HEK293 (cell line): ENCODE measurements around the gene RAB7B.

Experiments used
- CTCF ChIA-PET: fragments of 350-600 bp; formaldehyde crosslinking; extraction: SDS; loops from one replicate; lab custom pipeline; 2021; ENCODE audit warnings: antibody characterized with exemption; lab: Yijun Ruan, JAX
- POLR2A ChIA-PET: fragments of 300-600 bp; formaldehyde crosslinking; extraction: SDS; loops from one replicate; lab custom pipeline; 2020; ENCODE audit warnings: antibody characterized with exemption, inconsistent platforms; lab: Yijun Ruan, JAX
- H3K27ac ChIP-seq: fragments of 200-500 bp; sonication (Bioruptor generic); 2 replicates; pipeline ENCODE4 v1.5.1; 2014; ENCODE audit warnings: low read depth, low read length, control low read depth, inconsistent platforms; ENCODE audit errors: extremely low read depth
- H3K36me3 ChIP-seq, 2 experiments: fragments of 200-500 bp in 1 of 2; sonication (Bioruptor generic) in 1 of 2; 1 replicate in 1 of 2; 2 replicates in 1 of 2; pipeline ENCODE4 v1.5.1; 2014 to 2017; ENCODE audit warnings: inconsistent platforms in 2 of 2, low read length in 2 of 2; ENCODE audit not compliant: control insufficient read depth in 2 of 2, insufficient read depth in 1 of 2
- H3K4me1 ChIP-seq: fragments of 200-500 bp; sonication (Bioruptor generic); 2 replicates; pipeline ENCODE4 v1.5.1; 2014; ENCODE audit warnings: mild to moderate bottlenecking, low read length, inconsistent platforms; ENCODE audit not compliant: control insufficient read depth, insufficient read depth
- H3K4me3 ChIP-seq: 2 replicates; pipeline ENCODE4 v1.5.1; 2011; ENCODE audit warnings: low read depth, mild to moderate bottlenecking, control low read depth, low read length, moderate library complexity
- H3K9me3 ChIP-seq: fragments of 200-500 bp; sonication (Bioruptor generic); 2 replicates; pipeline ENCODE4 v1.5.1; 2014; ENCODE audit warnings: low read depth, low read length, inconsistent platforms; ENCODE audit not compliant: control insufficient read depth, insufficient read depth
- EGR2 ChIP-seq: fragments of 450-650 bp; formaldehyde crosslinking; IDR thresholded peaks from 2 replicates; pipeline ENCODE4 v1.5.1; 2016; ENCODE audit warnings: low read depth, missing biosample characterization, missing genetic modification characterization
- HOXA7 ChIP-seq: sonication (generic); formaldehyde crosslinking; IDR thresholded peaks from 2 replicates; pipeline ENCODE4 v1.8.1; 2022; ENCODE audit warnings: missing genetic modification reagents, borderline replicate concordance
- MYNN ChIP-seq: fragments of 450-650 bp; formaldehyde crosslinking; IDR thresholded peaks from 2 replicates; pipeline ENCODE4 v1.5.1; 2016; ENCODE audit warnings: missing biosample characterization, missing genetic modification characterization, borderline replicate concordance
- REPIN1 ChIP-seq: fragments of 450-650 bp; formaldehyde crosslinking; IDR thresholded peaks from 2 replicates; pipeline ENCODE4 v1.5.1; 2017; ENCODE audit warnings: missing biosample characterization, missing genetic modification characterization, low read depth
- SCRT2 ChIP-seq: fragments of 450-650 bp; formaldehyde crosslinking; IDR thresholded peaks from 2 replicates; pipeline ENCODE4 v1.5.1; 2016; ENCODE audit warnings: missing biosample characterization, missing genetic modification characterization
- TCF7L2 ChIP-seq: IDR thresholded peaks from 2 replicates; pipeline ENCODE4 v1.6.1; 2011; ENCODE audit warnings: low read depth, mild to moderate bottlenecking, inconsistent platforms, low read length, moderate library complexity, borderline replicate concordance
- ZBTB21 ChIP-seq: fragments of 450-650 bp; formaldehyde crosslinking; IDR thresholded peaks from 2 replicates; pipeline ENCODE4 v1.5.1; 2017; ENCODE audit warnings: missing biosample characterization, missing genetic modification characterization
- ZEB2 ChIP-seq: fragments of 450-650 bp; formaldehyde crosslinking; IDR thresholded peaks from 2 replicates; pipeline ENCODE4 v1.5.1; 2016; ENCODE audit warnings: missing biosample characterization, missing genetic modification characterization
- ZFHX2 ChIP-seq: fragments of 450-650 bp; formaldehyde crosslinking; conservative IDR thresholded peaks from 2 replicates; pipeline ENCODE4 v1.5.1; 2016; ENCODE audit warnings: missing biosample characterization, missing genetic modification characterization
- ZNF132 ChIP-seq: fragments of 450-650 bp; formaldehyde crosslinking; IDR thresholded peaks from 2 replicates; pipeline ENCODE4 v1.5.1; 2017; ENCODE audit warnings: missing biosample characterization, missing genetic modification characterization, borderline replicate concordance
- ZNF133 ChIP-seq: fragments of 450-650 bp; formaldehyde crosslinking; IDR thresholded peaks from 2 replicates; pipeline ENCODE4 v1.5.1; 2016; ENCODE audit warnings: missing biosample characterization, missing genetic modification characterization
- ZNF138 ChIP-seq: fragments of 450-650 bp; formaldehyde crosslinking; IDR thresholded peaks from 2 replicates; pipeline ENCODE4 v1.5.1; 2016; ENCODE audit warnings: missing biosample characterization, missing genetic modification characterization, borderline replicate concordance
- ZNF16 ChIP-seq: fragments of 450-650 bp; formaldehyde crosslinking; IDR thresholded peaks from 2 replicates; pipeline ENCODE4 v1.5.1; 2016; ENCODE audit warnings: low read depth, missing biosample characterization, missing genetic modification characterization
- ZNF19 ChIP-seq: fragments of 450-650 bp; formaldehyde crosslinking; IDR thresholded peaks from 2 replicates; pipeline ENCODE4; 2016; ENCODE audit warnings: missing biosample characterization, missing genetic modification characterization, low read depth
- ZNF239 ChIP-seq: fragments of 450-650 bp; formaldehyde crosslinking; IDR thresholded peaks from 2 replicates; pipeline ENCODE4 v1.5.1; 2016; ENCODE audit warnings: missing biosample characterization, missing genetic modification characterization
- ZNF311 ChIP-seq: fragments of 450-650 bp; formaldehyde crosslinking; IDR thresholded peaks from 2 replicates; pipeline ENCODE4 v1.5.1; 2017; ENCODE audit warnings: missing biosample characterization, missing genetic modification characterization, borderline replicate concordance
- ZNF423 ChIP-seq: fragments of 450-650 bp; formaldehyde crosslinking; IDR thresholded peaks from 2 replicates; pipeline ENCODE4 v1.5.1; 2016; ENCODE audit warnings: missing biosample characterization, missing genetic modification characterization
- ZNF488 ChIP-seq: fragments of 450-650 bp; formaldehyde crosslinking; IDR thresholded peaks from 2 replicates; pipeline ENCODE4 v1.5.1; 2016; ENCODE audit warnings: missing biosample characterization, missing genetic modification characterization
- ZNF544 ChIP-seq: fragments of 450-650 bp; formaldehyde crosslinking; IDR thresholded peaks from 2 replicates; pipeline ENCODE4 v1.5.0; 2017; ENCODE audit warnings: missing biosample characterization, missing genetic modification characterization
- ZNF571 ChIP-seq: fragments of 450-650 bp; formaldehyde crosslinking; IDR thresholded peaks from 2 replicates; pipeline ENCODE4 v1.5.0; 2017; ENCODE audit warnings: missing biosample characterization, missing genetic modification characterization
- ZNF621 ChIP-seq: fragments of 450-650 bp; formaldehyde crosslinking; IDR thresholded peaks from 2 replicates; pipeline ENCODE4 v1.5.1; 2017; ENCODE audit warnings: missing biosample characterization, missing genetic modification characterization
- ZNF664 ChIP-seq: fragments of 450-650 bp; formaldehyde crosslinking; IDR thresholded peaks from 2 replicates; pipeline ENCODE4 v1.5.1; 2016; ENCODE audit warnings: missing biosample characterization, missing genetic modification characterization
- ZNF670 ChIP-seq: fragments of 450-650 bp; formaldehyde crosslinking; IDR thresholded peaks from 2 replicates; pipeline ENCODE4 v1.5.1; 2016; ENCODE audit warnings: missing biosample characterization, missing genetic modification characterization, low read depth
- ZNF692 ChIP-seq: fragments of 450-650 bp; formaldehyde crosslinking; IDR thresholded peaks from 2 replicates; pipeline ENCODE4 v1.5.1; 2016; ENCODE audit warnings: missing biosample characterization, missing genetic modification characterization
- ZNF776 ChIP-seq: fragments of 450-650 bp; formaldehyde crosslinking; IDR thresholded peaks from 2 replicates; pipeline ENCODE4 v1.5.0; 2017; ENCODE audit warnings: missing biosample characterization, missing genetic modification characterization, borderline replicate concordance
- ZNF837 ChIP-seq: fragments of 450-650 bp; formaldehyde crosslinking; IDR thresholded peaks from 2 replicates; pipeline ENCODE4 v1.5.1; 2016; ENCODE audit warnings: missing biosample characterization, missing genetic modification characterization
- ZNF843 ChIP-seq: fragments of 450-650 bp; formaldehyde crosslinking; IDR thresholded peaks from 2 replicates; pipeline ENCODE4 v1.5.1; 2016; ENCODE audit warnings: missing biosample characterization, missing genetic modification characterization
- ZXDB ChIP-seq: fragments of 450-650 bp; formaldehyde crosslinking; IDR thresholded peaks from 2 replicates; pipeline ENCODE4 v1.5.1; 2016; ENCODE audit warnings: missing biosample characterization, missing genetic modification characterization
- TF ChIP-seq, protein P1 (sequence below): fragments of 450-650 bp; formaldehyde crosslinking; IDR thresholded peaks from 2 replicates; pipeline ENCODE4 v1.5.1; 2016; ENCODE audit warnings: missing biosample characterization, missing genetic modification characterization
- TF ChIP-seq, protein P2 (sequence below): fragments of 450-650 bp; formaldehyde crosslinking; IDR thresholded peaks from 2 replicates; pipeline ENCODE4 v1.5.1; 2016; ENCODE audit warnings: missing biosample characterization, missing genetic modification characterization

Gene RAB7B

GRCh38 chr1:205943245-205943644 is 60.0 kb downstream of the RAB7B start, which contains the start of gene SLC26A9:
SLC26A9 (minus strand) TSS chr1:205943456; CDS start chr1:205935820, 7,636 bp downstream.
- peaks cover 8% of the 10 kb centered on the region for H3K4me1 ChIP-seq
- no peak within 1 kb of the TSS for H3K27ac ChIP-seq
- no peaks in the 10 kb centered on the region for H3K9me3 ChIP-seq
- H3K4me3 ChIP-seq = no peak within 1 kb of the TSS
- POLR2A ChIA-PET = interaction anchor here (1.1 kb wide), 1 partner anchor 20 kb away, joined by 3 read pairs; no protein-coding TSS in a partner anchor
- CTCF ChIA-PET = interaction anchor here (1.9 to 4.6 kb wide), 2 partner anchors 25 to 34 kb away, joined by 4 to 17 read pairs; no protein-coding TSS in a partner anchor
- no peaks in the 10 kb centered on the region for H3K36me3 ChIP-seq
- TF ChIP-seq ZNF133 = no peak
- TF ChIP-seq ZNF544 (tag by site-specific recombination) = no peak
- no peak for TF ChIP-seq REPIN1
- TF ChIP-seq ZNF692 (tag by site-specific recombination) = no peak
- no peak for TF ChIP-seq ZNF664 (tag by site-specific recombination)
- TF ChIP-seq ZXDB (tag by site-specific recombination) = no peak
- no peak for TF ChIP-seq ZNF423 (tag by site-specific recombination)
- TF ChIP-seq, protein P1, sequence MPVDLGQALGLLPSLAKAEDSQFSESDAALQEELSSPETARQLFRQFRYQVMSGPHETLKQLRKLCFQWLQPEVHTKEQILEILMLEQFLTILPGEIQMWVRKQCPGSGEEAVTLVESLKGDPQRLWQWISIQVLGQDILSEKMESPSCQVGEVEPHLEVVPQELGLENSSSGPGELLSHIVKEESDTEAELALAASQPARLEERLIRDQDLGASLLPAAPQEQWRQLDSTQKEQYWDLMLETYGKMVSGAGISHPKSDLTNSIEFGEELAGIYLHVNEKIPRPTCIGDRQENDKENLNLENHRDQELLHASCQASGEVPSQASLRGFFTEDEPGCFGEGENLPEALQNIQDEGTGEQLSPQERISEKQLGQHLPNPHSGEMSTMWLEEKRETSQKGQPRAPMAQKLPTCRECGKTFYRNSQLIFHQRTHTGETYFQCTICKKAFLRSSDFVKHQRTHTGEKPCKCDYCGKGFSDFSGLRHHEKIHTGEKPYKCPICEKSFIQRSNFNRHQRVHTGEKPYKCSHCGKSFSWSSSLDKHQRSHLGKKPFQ (tag by site-specific recombination) = no peak
- no peak for TF ChIP-seq ZNF311
- TF ChIP-seq ZBTB21 (tag by site-specific recombination) = no peak
- no peak for TF ChIP-seq MYNN (tag by site-specific recombination)
- no peak for TF ChIP-seq ZEB2
- TF ChIP-seq ZNF843 (tag by site-specific recombination) = no peak
- TF ChIP-seq ZNF776 (tag by site-specific recombination) = no peak
- TF ChIP-seq ZNF837 (tag by site-specific recombination) = no peak
- no peak for TF ChIP-seq SCRT2 (tag by site-specific recombination)
- no peak for TF ChIP-seq HOXA7 (CRISPR knock-in tag)
- no peak for TF ChIP-seq ZNF488 (tag by site-specific recombination)
- no peak for TF ChIP-seq ZNF19 (tag by site-specific recombination)
- TF ChIP-seq TCF7L2 = no peak

GRCh38 chr1:205942631-205943159 is 60.5 kb downstream of the RAB7B start:
- Histone ChIP-seq H3K9me3 (no peaks in the 10 kb centered on the region), H3K4me3 (no peak overlapping the region), H3K36me3 (no peaks in the 10 kb centered on the region), H3K4me1 (peaks cover 8% of the 10 kb centered on the region), H3K27ac (no peak overlapping the region)
- TF ChIP-seq ZNF571 (tag by site-specific recombination) (no peak), ZNF621 (no peak), ZNF132 (tag by site-specific recombination) (no peak), ZNF16 (tag by site-specific recombination) (no peak), MYNN (tag by site-specific recombination) (no peak), ZNF670 (no peak), EGR2 (tag by site-specific recombination) (peak; percentile 88), ZFHX2 (tag by site-specific recombination) (peak; percentile 84), ZNF138 (tag by site-specific recombination) (no peak), ZNF239 (tag by site-specific recombination) (no peak)
- TF ChIP-seq, protein P2, sequence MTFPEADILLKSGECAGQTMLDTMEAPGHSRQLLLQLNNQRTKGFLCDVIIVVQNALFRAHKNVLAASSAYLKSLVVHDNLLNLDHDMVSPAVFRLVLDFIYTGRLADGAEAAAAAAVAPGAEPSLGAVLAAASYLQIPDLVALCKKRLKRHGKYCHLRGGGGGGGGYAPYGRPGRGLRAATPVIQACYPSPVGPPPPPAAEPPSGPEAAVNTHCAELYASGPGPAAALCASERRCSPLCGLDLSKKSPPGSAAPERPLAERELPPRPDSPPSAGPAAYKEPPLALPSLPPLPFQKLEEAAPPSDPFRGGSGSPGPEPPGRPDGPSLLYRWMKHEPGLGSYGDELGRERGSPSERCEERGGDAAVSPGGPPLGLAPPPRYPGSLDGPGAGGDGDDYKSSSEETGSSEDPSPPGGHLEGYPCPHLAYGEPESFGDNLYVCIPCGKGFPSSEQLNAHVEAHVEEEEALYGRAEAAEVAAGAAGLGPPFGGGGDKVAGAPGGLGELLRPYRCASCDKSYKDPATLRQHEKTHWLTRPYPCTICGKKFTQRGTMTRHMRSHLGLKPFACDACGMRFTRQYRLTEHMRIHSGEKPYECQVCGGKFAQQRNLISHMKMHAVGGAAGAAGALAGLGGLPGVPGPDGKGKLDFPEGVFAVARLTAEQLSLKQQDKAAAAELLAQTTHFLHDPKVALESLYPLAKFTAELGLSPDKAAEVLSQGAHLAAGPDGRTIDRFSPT (tag by site-specific recombination) = no peak
- ChIA-PET POLR2A (no interaction called here), CTCF (interaction anchor here (0.6 to 4.6 kb wide), 4 partner anchors 24 to 159 kb away, joined by 3 to 17 read pairs (median 4); no protein-coding TSS in a partner anchor)
